ENCODE data around the gene KRTCAP2. TPM values are rescaled to one million over a fixed set of nuclear protein-coding genes. Genes with fewer than 3 reads are reported as not detected.
"Not testable (repeated sequence)": the region's sequence is repeated elsewhere in the genome, so short reads cannot be mapped to it uniquely, and the experiment has no call there.

Gene KRTCAP2
- total and polyA plus RNA-seq, 12 donors: 96.1 to 355 (median 129) TPM

DNA sequence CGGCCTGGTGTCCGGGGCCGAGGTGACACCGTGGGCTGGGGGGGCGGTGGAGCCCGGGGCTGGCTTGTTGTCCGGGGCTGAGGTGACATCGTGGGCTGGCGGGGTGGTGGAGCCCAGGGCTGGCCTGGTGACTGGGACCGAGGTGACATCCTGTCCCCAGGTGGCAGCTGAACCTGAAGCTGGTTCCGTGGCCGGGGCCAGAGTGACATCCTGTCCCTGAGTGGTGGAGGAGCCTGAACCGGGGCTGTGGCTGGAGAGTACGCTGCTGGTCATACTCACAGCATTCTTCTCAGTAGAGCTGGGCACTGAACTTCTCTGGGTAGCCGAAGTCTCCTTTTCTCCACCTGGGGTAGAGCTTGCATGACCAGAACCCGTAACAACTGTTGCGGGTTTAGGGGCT is 18.8 kb upstream of the KRTCAP2 start:
- Histone ChIP-seq H3K36me3 (peaks cover 0 to 4% (median 0%) of the 10 kb centered on the region in 9 donors), H3K4me1 (peaks cover 6 to 40% (median 29%) of the 10 kb centered on the region in 9 donors), H3K27me3 (no peaks in the 10 kb centered on the region), H3K4me3 (no peak overlapping the region), H3K9me3 (no peaks in the 10 kb centered on the region), H3K27ac (peak overlapping the region in 4 of 10 donors; percentile 85 to 90 (median 88))
- intact Hi-C loops (cut with DNase I): no loop called here
- ATAC-seq (no peak), DNase-seq (no peak)
- TF ChIP-seq, protein P1, sequence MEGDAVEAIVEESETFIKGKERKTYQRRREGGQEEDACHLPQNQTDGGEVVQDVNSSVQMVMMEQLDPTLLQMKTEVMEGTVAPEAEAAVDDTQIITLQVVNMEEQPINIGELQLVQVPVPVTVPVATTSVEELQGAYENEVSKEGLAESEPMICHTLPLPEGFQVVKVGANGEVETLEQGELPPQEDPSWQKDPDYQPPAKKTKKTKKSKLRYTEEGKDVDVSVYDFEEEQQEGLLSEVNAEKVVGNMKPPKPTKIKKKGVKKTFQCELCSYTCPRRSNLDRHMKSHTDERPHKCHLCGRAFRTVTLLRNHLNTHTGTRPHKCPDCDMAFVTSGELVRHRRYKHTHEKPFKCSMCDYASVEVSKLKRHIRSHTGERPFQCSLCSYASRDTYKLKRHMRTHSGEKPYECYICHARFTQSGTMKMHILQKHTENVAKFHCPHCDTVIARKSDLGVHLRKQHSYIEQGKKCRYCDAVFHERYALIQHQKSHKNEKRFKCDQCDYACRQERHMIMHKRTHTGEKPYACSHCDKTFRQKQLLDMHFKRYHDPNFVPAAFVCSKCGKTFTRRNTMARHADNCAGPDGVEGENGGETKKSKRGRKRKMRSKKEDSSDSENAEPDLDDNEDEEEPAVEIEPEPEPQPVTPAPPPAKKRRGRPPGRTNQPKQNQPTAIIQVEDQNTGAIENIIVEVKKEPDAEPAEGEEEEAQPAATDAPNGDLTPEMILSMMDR (IDR thresholded peaks at IDR 0.05): no peak
- WGBS, 2 donors: 91 to 95% methylated on average over 15 to 17 of the region's 17 CpGs

DNA sequence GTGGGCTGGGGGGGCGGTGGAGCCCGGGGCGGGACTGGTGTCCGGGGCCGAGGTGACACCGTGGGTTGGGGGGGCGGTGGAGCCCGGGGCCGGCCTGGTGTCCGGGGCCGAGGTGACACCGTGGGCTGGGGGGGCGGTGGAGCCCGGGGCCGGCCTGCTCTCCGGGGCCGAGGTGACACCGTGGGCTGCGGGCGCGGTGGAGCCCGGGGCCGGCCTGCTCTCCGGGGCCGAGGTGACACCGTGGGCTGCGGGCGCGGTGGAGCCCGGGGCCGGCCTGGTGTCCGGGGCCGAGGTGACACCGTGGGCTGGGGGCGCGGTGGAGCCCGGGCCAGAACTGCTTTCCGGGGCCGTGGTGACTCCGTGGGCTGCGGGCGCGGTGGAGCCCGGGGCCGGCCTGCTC is 16.8 kb upstream of the KRTCAP2 start:
- peaks cover 2 to 37% (median 29%) of the 10 kb centered on the region in 9 donors for H3K4me1 ChIP-seq
- H3K4me3 ChIP-seq; H3K27ac ChIP-seq; H3K36me3 ChIP-seq; DNase-seq; intact Hi-C loops (cut with DNase I); H3K9me3 ChIP-seq; H3K27me3 ChIP-seq; ATAC-seq: not testable (repeated sequence)
- 96 to 97% methylated on average over 21 to 23 of the region's 45 CpGs for WGBS, 2 donors

DNA sequence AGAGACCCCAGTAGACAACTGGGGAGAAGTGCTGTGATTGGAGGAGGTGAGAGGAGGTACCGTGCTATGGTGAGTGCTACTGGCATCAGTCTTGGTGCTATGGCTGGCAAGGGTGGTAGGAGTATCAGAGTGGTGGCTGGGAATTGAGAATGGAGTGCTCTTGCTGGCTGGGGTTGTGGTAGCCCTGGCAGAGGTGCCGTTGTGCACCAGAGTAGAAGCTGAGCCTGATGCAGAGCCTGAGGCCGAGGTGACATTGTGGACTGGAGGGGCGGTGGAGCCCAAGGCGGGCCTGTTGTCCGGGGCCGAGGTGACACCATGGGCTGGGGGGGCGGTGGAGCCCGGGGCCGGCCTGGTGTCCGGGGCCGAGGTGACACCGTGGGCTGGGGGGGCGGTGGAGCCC is 15.2 kb upstream of the KRTCAP2 start:
- H3K9me3 ChIP-seq: no peaks in the 10 kb centered on the region
- 93 to 95% methylated on average over 12 to 14 of the region's 14 CpGs for WGBS, 2 donors
- intact Hi-C loops (cut with DNase I): no loop called here

DNA sequence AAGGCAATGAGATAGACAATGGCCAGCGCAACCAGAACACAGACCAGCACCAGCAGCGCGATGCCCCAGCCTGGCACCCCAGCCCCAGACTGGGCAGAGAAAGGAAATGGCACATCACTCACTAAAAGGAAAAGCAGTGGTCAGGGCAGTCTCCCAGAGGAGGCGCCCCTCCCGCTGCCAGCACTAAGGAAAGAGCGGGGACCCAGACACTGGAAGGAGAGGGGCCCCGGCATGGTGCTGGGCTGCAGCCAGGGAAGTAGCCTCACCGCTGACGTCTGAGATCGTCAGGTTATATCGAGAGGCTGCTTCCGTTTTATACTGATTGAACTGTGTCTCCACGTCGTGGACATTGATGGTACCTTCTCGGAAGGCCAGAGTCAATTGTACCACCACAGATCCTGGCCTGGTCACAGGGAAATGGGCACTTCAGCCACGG is 14.4 kb upstream of the KRTCAP2 start:
- Histone ChIP-seq H3K4me1 (peaks cover 0 to 17% (median 8%) of the 10 kb centered on the region in 9 donors), H3K36me3 (no peaks in the 10 kb centered on the region), H3K27ac (no peak overlapping the region), H3K4me3 (no peak overlapping the region), H3K27me3 (no peaks in the 10 kb centered on the region), H3K9me3 (no peaks in the 10 kb centered on the region)
- DNase-seq (no peak), ATAC-seq (no peak)
- 80 to 83% methylated on average over 16 of the region's 16 CpGs for WGBS, 2 donors
- intact Hi-C loops (cut with DNase I): no loop called here
- TF ChIP-seq, protein P1 (IDR thresholded peaks at IDR 0.05): no peak

More for the DNA sequence above, 15.2 kb upstream of the KRTCAP2 start:
- DNase-seq (no peak), ATAC-seq (no peak)
- TF ChIP-seq, protein P1 (IDR thresholded peaks at IDR 0.05): no peak
- H3K27ac ChIP-seq: no peak overlapping the region
- no peaks in the 10 kb centered on the region for H3K27me3 ChIP-seq
- H3K4me3 ChIP-seq: no peak overlapping the region
- H3K4me1 ChIP-seq: peaks cover 3 to 25% (median 16%) of the 10 kb centered on the region in 9 donors
- H3K36me3 ChIP-seq: no peaks in the 10 kb centered on the region

DNA sequence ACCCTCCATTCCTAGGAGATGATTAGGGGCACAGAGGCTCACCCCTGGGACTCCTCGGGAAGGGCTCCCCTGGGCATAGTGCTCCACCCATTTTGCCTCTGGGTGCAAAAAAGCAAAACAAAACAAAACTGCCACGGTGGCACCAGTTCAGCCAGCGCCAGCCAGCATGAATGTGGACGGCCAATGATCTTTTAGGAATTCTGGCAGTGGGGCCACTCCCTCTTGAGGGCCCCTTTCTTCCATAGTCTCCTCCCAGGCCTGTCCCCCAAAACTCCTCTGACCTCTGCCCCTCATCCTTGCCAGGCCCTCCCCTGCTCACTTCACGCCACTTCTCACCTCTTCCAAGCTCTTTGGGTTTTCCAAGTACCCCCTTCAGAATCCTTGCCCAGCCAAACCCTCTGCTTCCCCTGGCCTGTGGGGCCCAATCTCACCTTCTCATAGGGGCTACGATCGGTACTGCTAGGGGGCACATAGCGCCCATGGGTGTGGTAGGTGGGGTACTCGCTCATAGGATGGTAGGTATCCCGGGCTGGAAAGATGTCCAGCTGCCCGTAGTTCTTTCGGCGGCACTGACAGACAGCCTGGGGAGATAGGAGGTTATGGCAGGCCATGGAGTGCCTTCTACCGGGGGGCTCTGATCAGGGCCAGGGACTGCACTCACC is 13.8 kb upstream of the KRTCAP2 start:
- no peaks in the 10 kb centered on the region for H3K36me3 ChIP-seq
- H3K9me3 ChIP-seq: no peaks in the 10 kb centered on the region
- no peak for ATAC-seq
- no peak overlapping the region for H3K4me3 ChIP-seq
- peaks cover 0 to 14% (median 8%) of the 10 kb centered on the region in 9 donors for H3K4me1 ChIP-seq
- H3K27me3 ChIP-seq: no peaks in the 10 kb centered on the region
- H3K27ac ChIP-seq: no peak overlapping the region
- intact Hi-C loops (cut with DNase I): no loop called here
- 80 to 84% methylated on average over 14 of the region's 14 CpGs for WGBS, 2 donors
- TF ChIP-seq, protein P1 (IDR thresholded peaks at IDR 0.05): no peak
- no peak for DNase-seq
